Measurements from ENCODE around the gene NHP2. TPM values are rescaled to one million over a fixed set of nuclear protein-coding genes. Genes with fewer than 3 reads are reported as not detected.

NHP2 gene
- total RNA-seq, 1 donor from 2014 or later: 55.1 TPM

- Histone ChIP-seq H3K36me3 (no peaks in the 10 kb centered on the region), H3K9me3 (no peaks in the 10 kb centered on the region), H3K27ac (no peak overlapping the region), H3K4me3 (no peak overlapping the region), H3K27me3 (no peaks in the 10 kb centered on the region), H3K4me1 (no peaks in the 10 kb centered on the region)
- intact Hi-C loops (cut with DNase I): no loop called here
- TF ChIP-seq CTCF (IDR thresholded peaks at IDR 0.05): no peak
- DNase-seq (ENCODE audit: low spot score in 2 of 2): no peak
Measured at GRCh38 chr5:178103612-178104011, 50.1 kb downstream of the NHP2 start.

Other genes starting within 250 kb of the NHP2 start
- gene PROP1, start 157.6 kb downstream of the NHP2 start, total RNA-seq: not detected
- 0.21 TPM for gene N4BP3, start 40.4 kb downstream of the NHP2 start, total RNA-seq
- 81.6 TPM for gene RMND5B, start 22.9 kb downstream of the NHP2 start, total RNA-seq
- gene GMCL2, start 33.5 kb upstream of the NHP2 start, total RNA-seq: not detected
- 99.2 TPM for gene HNRNPAB, start 50.6 kb upstream of the NHP2 start, total RNA-seq
- 89.3 TPM for gene PHYKPL, start 78.9 kb upstream of the NHP2 start, total RNA-seq